Brain microvascular endothelial cell (primary cell): Measurements from ENCODE around the gene NVL.
A peak's percentile ranks its signal among the peaks of the same experiment; 100 is the strongest.

Experiments
- DNase-seq: peaks from one replicate; pipeline ENCODE4 v3.0.0-alpha.2; 2020
- H3K27ac ChIP-seq: fragments of 250-450 bp; sonication (Bioruptor Pico); 2 replicates; pipeline ENCODE4 v1.5.1; 2020; ENCODE audit warnings: mild to moderate bottlenecking, moderate library complexity
- H3K27me3 ChIP-seq: fragments of 250-450 bp; sonication (Bioruptor Pico); replicated peaks from 2 replicates; pipeline ENCODE4 v1.5.1; 2020; ENCODE audit warnings: mild to moderate bottlenecking
- H3K36me3 ChIP-seq: fragments of 250-450 bp; sonication (Bioruptor Pico); replicated peaks from 2 replicates; pipeline ENCODE4 v1.5.1; 2020; ENCODE audit warnings: mild to moderate bottlenecking
- H3K4me3 ChIP-seq: 2 replicates; pipeline ENCODE4 v1.5.1; 2011; ENCODE audit warnings: low read depth, mild to moderate bottlenecking, control low read depth, low read length, moderate library complexity
- CTCF ChIP-seq: IDR thresholded peaks from 2 replicates; pipeline ENCODE4 v1.5.1; 2011; ENCODE audit warnings: low read depth, mild to moderate bottlenecking, moderate library complexity, low read length, control low read depth, inconsistent platforms; ENCODE audit errors: missing control alignments
- in situ Hi-C: cut with HindIII; loops from 2 replicates; pipeline ENCODE4 v1.10.0; 2017; ENCODE audit warnings: low sequenced_read_pairs, low pct_ligation_motif_present

The NVL gene

GRCh38 chr1:224205438-224205840 is 124.5 kb downstream of the NVL start:
- Histone ChIP-seq H3K4me3 (peak overlapping the region; percentile 24), H3K27me3 (no peaks in the 10 kb centered on the region), H3K27ac (peak overlapping the region; percentile 36), H3K36me3 (no peaks in the 10 kb centered on the region)
- peak; percentile 57 for DNase-seq
- TF ChIP-seq CTCF = no peak
- in situ Hi-C loops = no loop called here

GRCh38 chr1:224203243-224204016 is 126.5 kb downstream of the NVL start:
- in situ Hi-C loops = no loop called here
- no peaks in the 10 kb centered on the region for H3K27me3 ChIP-seq
- DNase-seq = peak; percentile 67
- H3K4me3 ChIP-seq = no peak overlapping the region
- no peak for TF ChIP-seq CTCF
- peak overlapping the region; percentile 44 for H3K27ac ChIP-seq
- no peaks in the 10 kb centered on the region for H3K36me3 ChIP-seq

GRCh38 chr1:224201853-224202252 is 128.1 kb downstream of the NVL start:
- in situ Hi-C loops = no loop called here
- Histone ChIP-seq H3K27me3 (no peaks in the 10 kb centered on the region), H3K27ac (no peak overlapping the region), H3K4me3 (no peak overlapping the region), H3K36me3 (no peaks in the 10 kb centered on the region)
- no peak for DNase-seq
- no peak for TF ChIP-seq CTCF

GRCh38 chr1:224201383-224201782 is 128.6 kb downstream of the NVL start:
- H3K27ac ChIP-seq = no peak overlapping the region
- no peak for DNase-seq
- in situ Hi-C loops = no loop called here
- TF ChIP-seq CTCF = no peak
- H3K36me3 ChIP-seq = no peaks in the 10 kb centered on the region
- no peak overlapping the region for H3K4me3 ChIP-seq
- H3K27me3 ChIP-seq = no peaks in the 10 kb centered on the region

GRCh38 chr1:224199679-224200078 is 130.3 kb downstream of the NVL start:
- no peak for TF ChIP-seq CTCF
- H3K27me3 ChIP-seq = no peaks in the 10 kb centered on the region
- no peak overlapping the region for H3K27ac ChIP-seq
- no peak for DNase-seq
- H3K36me3 ChIP-seq = peaks cover 2% of the 10 kb centered on the region
- no peak overlapping the region for H3K4me3 ChIP-seq
- in situ Hi-C loops = no loop called here

- H3K4me3 ChIP-seq = no peak overlapping the region
- peaks cover 5% of the 10 kb centered on the region for H3K36me3 ChIP-seq
- no peak for DNase-seq
- in situ Hi-C loops = no loop called here
- no peak overlapping the region for H3K27ac ChIP-seq
- no peak for TF ChIP-seq CTCF
- H3K27me3 ChIP-seq = no peaks in the 10 kb centered on the region
Observed at GRCh38 chr1:224198572-224198971, 131.4 kb downstream of the NVL start.
